B cell (primary cell): ENCODE measurements around the gene DNAJC1. TPM values are rescaled to one million over a fixed set of nuclear protein-coding genes. Genes with fewer than 3 reads are reported as not detected.

Source experiments
- ATAC-seq: fragments of 200-7000 bp; cut with Tn5 transposase; one replicate; pipeline ENCODE4 v1.10.0; 2021; ENCODE audit warnings: low read depth, mild to moderate bottlenecking, moderate number of reproducible peaks, moderate library complexity
- CTCF ChIA-PET: fragments of 350-600 bp; sonication (Branson Sonifier 250); formaldehyde crosslinking; loops from one replicate; lab custom pipeline; 2021; ENCODE audit warnings: antibody characterized with exemption, inconsistent platforms; lab: Charles Lee
- POLR2A ChIA-PET: fragments of 350-600 bp; sonication (Branson Sonifier 250); formaldehyde crosslinking; loops from one replicate; lab custom pipeline; 2021; ENCODE audit warnings: antibody characterized with exemption; lab: Charles Lee
- DNase-seq: peaks from one replicate; pipeline ENCODE4 v3.0.0; 2013
- H2AFZ ChIP-seq: 2 replicates; pipeline ENCODE4 v1.6.1; 2012; ENCODE audit warnings: mild to moderate bottlenecking, low read depth, low read length; ENCODE audit not compliant: insufficient read depth, poor library complexity, severe bottlenecking
- H3K27ac ChIP-seq, 2 donors: 1 replicate in 1 of 2; 2 replicates in 1 of 2; pipeline ENCODE4 v1.5.1; 2012 to 2013; ENCODE audit warnings: low read length in 2 of 2, mild to moderate bottlenecking in 2 of 2, moderate library complexity in 1 of 2
- H3K27me3 ChIP-seq, 4 experiments: fragments of 200-600 bp in 1 of 4; sonication (generic) in 1 of 4; replicated peaks in 1 of 4; 1 replicate in 2 of 4; 2 replicates in 2 of 4; pipeline versions ENCODE4 v1.6.1 to v1.7.0; 2013 to 2016; ENCODE audit warnings: low read length in 3 of 4, mild to moderate bottlenecking in 2 of 4, mixed read lengths in 1 of 4, moderate library complexity in 1 of 4; ENCODE audit not compliant: insufficient read depth in 4 of 4, control insufficient read depth in 3 of 4; ENCODE audit errors: control extremely low read depth in 1 of 4
- H3K36me3 ChIP-seq, 2 experiments: replicated peaks in 1 of 2; 1 replicate in 1 of 2; 2 replicates in 1 of 2; pipeline versions ENCODE4 v1.6.1 to v1.7.1; 2013; ENCODE audit warnings: low read length in 1 of 2; ENCODE audit not compliant: insufficient read depth in 2 of 2, control insufficient read depth in 1 of 2; ENCODE audit errors: control extremely low read depth in 1 of 2, extremely low read depth in 1 of 2
- H3K4me1 ChIP-seq, 2 donors: fragments of 200-600 bp in 1 of 2; sonication (generic) in 1 of 2; 1 replicate in 1 of 2; 2 replicates in 1 of 2; pipeline versions ENCODE4 v1.5.1 to v1.6.1; 2013 to 2017; ENCODE audit warnings: low read length in 2 of 2; ENCODE audit not compliant: control insufficient read depth in 2 of 2, insufficient read depth in 2 of 2
- H3K4me2 ChIP-seq: replicated peaks from 2 replicates; pipeline ENCODE3; 2012; ENCODE audit warnings: mild to moderate bottlenecking, low read depth, low read length; ENCODE audit not compliant: poor library complexity, severe bottlenecking
- H3K4me3 ChIP-seq, 5 experiments: fragments of 200-600 bp in 1 of 5; sonication (generic) in 1 of 5; 1 replicate in 3 of 5; 2 replicates in 2 of 5; pipeline versions ENCODE4 v1.5.1 to v1.7.0; 2011 to 2016; ENCODE audit warnings: low read length in 4 of 5, mild to moderate bottlenecking in 4 of 5, low read depth in 2 of 5, control low read depth in 1 of 5, moderate library complexity in 1 of 5; ENCODE audit not compliant: insufficient read depth in 1 of 5; ENCODE audit errors: control extremely low read depth in 1 of 5, extremely low read depth in 1 of 5
- H3K79me2 ChIP-seq: fragments of 200-600 bp; sonication (generic); one replicate; pipeline ENCODE4 v1.6.0; 2016; ENCODE audit warnings: low read length; ENCODE audit not compliant: control insufficient read depth, insufficient read depth
- H3K9ac ChIP-seq: fragments of 200-600 bp; sonication (generic); 2 replicates; pipeline ENCODE4 v1.6.1; 2017; ENCODE audit warnings: mild to moderate bottlenecking, low read length, moderate library complexity
- H3K9me3 ChIP-seq, 3 donors: one replicate each; pipeline versions ENCODE4 v1.6.1 to v1.7.1; 2013; ENCODE audit warnings: low read length in 2 of 3; ENCODE audit not compliant: control insufficient read depth in 2 of 3, insufficient read depth in 1 of 3; ENCODE audit errors: control extremely low read depth in 1 of 3
- H4K20me1 ChIP-seq: 2 replicates; pipeline ENCODE4 v1.6.0; 2012; ENCODE audit warnings: mild to moderate bottlenecking, low read length; ENCODE audit not compliant: insufficient read depth, control insufficient read depth, poor library complexity, severe bottlenecking
- H3K27ac Mint-ChIP-seq: one replicate; pipeline ENCODE4 v1.8.0; 2021; ENCODE audit warnings: mixed read lengths
- H3K27me3 Mint-ChIP-seq: one replicate; pipeline ENCODE4 v1.8.0; 2021; ENCODE audit warnings: mixed read lengths
- H3K4me1 Mint-ChIP-seq: one replicate; pipeline ENCODE4 v1.8.0; 2021; ENCODE audit warnings: mixed read lengths
- H3K4me3 Mint-ChIP-seq: one replicate; pipeline ENCODE4 v1.8.0; 2021; ENCODE audit warnings: mixed read lengths
- H3K9me3 Mint-ChIP-seq: one replicate; pipeline ENCODE4 v1.8.0; 2022; ENCODE audit warnings: mixed read lengths; ENCODE audit not compliant: insufficient read depth
- EZH2 ChIP-seq: IDR thresholded peaks from 2 replicates; pipeline ENCODE4 v1.6.1; 2012; ENCODE audit warnings: borderline replicate concordance, low read depth, mild to moderate bottlenecking, moderate library complexity, low read length; ENCODE audit not compliant: insufficient read depth, poor library complexity, severe bottlenecking
- WGBS: methylation state at CpG from one replicate; pipeline ENCODE4 v1.1.5; 2013; ENCODE audit warnings: missing lambda C conversion rate; ENCODE audit not compliant: insufficient coverage; 5-methylcytosine and 5-hydroxymethylcytosine counted together
- intact Hi-C: fragments of 100-400 bp; cut with micrococcal nuclease; formaldehyde crosslinking; loops from one replicate; pipeline ENCODE4 v1.10.0; 2022
- polyA plus RNA-seq: library from polyadenylated mRNA; depleted of rRNA; stranded (reverse); fragments of >200 nt; gene quantifications from 2 replicates; pipeline ENCODE4 v1.2.3, GENCODE V29; 2012
- total RNA-seq, 2 donors: library from RNA; stranded (reverse); fragments of 120-200 nt in 1 of 2; gene quantifications; 1 replicate in 1 of 2; 2 replicates in 1 of 2; pipeline versions ENCODE4 v1.2.3 to v1.2.4, GENCODE V29; 2013 to 2022
- TF ChIP-seq, protein P1 (sequence below): fragments of 200-600 bp; IDR thresholded peaks from one replicate; pipeline ENCODE4 v1.8.0; 2022; ENCODE audit warnings: antibody characterized with exemption, mild to moderate bottlenecking

The DNAJC1 gene
- total and polyA plus RNA-seq, 2 donors (not counting 1 experiment from before 2014, with no cell fraction given), result 9.4 to 15.4 TPM

DNA sequence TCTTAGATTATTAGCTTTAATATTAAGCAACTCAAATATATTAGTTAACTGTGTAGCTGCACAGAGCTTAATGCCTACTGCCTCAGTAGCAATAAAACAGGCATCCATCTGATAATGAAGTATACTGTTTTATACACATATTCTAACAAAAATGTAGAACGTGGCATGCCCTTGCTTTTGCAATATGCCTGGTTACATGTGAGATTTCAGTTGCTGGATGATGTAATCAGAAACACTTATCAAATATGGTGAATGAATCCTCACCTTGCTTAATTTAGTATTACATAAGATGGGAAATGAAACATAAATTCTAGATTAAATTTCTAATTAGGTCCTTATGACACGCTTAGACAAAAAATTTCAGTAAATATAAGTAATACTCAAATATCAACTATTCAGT lies 8.0 kb downstream of the DNAJC1 start:
- Histone ChIP-seq H3K4me3 (no peak overlapping the region), H3K4me2 (no peak overlapping the region), H3K36me3 (no peaks in the 10 kb centered on the region), H3K9ac (no peak overlapping the region), H3K79me2 (peaks cover 24% of the 10 kb centered on the region), H4K20me1 (peaks cover 2% of the 10 kb centered on the region), H3K4me1 (no peaks in the 10 kb centered on the region), H2AFZ (no peak overlapping the region), H3K27me3 (no peaks in the 10 kb centered on the region), H3K27ac (no peak overlapping the region), H3K9me3 (no peaks in the 10 kb centered on the region)
- H3K4me3 Mint-ChIP-seq, result no peak overlapping the region
- CTCF ChIA-PET, result interaction anchor here (5.7 kb wide), 1 partner anchor 994 kb away, joined by 112 read pairs; no protein-coding TSS in a partner anchor
- no peaks in the 10 kb centered on the region for H3K9me3 Mint-ChIP-seq
- no peak overlapping the region for H3K27ac Mint-ChIP-seq
- TF ChIP-seq, protein P1, sequence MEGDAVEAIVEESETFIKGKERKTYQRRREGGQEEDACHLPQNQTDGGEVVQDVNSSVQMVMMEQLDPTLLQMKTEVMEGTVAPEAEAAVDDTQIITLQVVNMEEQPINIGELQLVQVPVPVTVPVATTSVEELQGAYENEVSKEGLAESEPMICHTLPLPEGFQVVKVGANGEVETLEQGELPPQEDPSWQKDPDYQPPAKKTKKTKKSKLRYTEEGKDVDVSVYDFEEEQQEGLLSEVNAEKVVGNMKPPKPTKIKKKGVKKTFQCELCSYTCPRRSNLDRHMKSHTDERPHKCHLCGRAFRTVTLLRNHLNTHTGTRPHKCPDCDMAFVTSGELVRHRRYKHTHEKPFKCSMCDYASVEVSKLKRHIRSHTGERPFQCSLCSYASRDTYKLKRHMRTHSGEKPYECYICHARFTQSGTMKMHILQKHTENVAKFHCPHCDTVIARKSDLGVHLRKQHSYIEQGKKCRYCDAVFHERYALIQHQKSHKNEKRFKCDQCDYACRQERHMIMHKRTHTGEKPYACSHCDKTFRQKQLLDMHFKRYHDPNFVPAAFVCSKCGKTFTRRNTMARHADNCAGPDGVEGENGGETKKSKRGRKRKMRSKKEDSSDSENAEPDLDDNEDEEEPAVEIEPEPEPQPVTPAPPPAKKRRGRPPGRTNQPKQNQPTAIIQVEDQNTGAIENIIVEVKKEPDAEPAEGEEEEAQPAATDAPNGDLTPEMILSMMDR, result no peak
- no peak for TF ChIP-seq EZH2
- POLR2A ChIA-PET, result no interaction called here
- H3K4me1 Mint-ChIP-seq, result peaks cover 3% of the 10 kb centered on the region
- no peak for DNase-seq
- WGBS, result no CpG with 5 or more reads among the region's 2 CpGs
- no peak for ATAC-seq
- intact Hi-C loops, result no loop called here
- H3K27me3 Mint-ChIP-seq, result no peaks in the 10 kb centered on the region

GRCh38 chr10:21993360-21994001 lies 10.0 kb downstream of the DNAJC1 start:
- no CpG with 5 or more reads among the region's 7 CpGs for WGBS
- intact Hi-C loops, result loop anchor here (1.0 to 5.0 kb wide), 6 partner anchors 429 to 1075 kb away; no protein-coding TSS in a partner anchor
- peaks cover 15% of the 10 kb centered on the region for H3K79me2 ChIP-seq
- Mint-ChIP-seq H3K4me1 (peaks cover 4% of the 10 kb centered on the region), H3K27ac (no peak overlapping the region), H3K9me3 (no peaks in the 10 kb centered on the region), H3K4me3 (no peak overlapping the region), H3K27me3 (no peaks in the 10 kb centered on the region)
- H3K9me3 ChIP-seq, result no peaks in the 10 kb centered on the region
- CTCF ChIA-PET, result interaction anchor here (0.6 to 5.7 kb wide), 47 partner anchors 9 to 1299 kb away, joined by 3 to 112 read pairs (median 4); partner anchors contain the start of genes DNAJC1 and SPAG6
- H4K20me1 ChIP-seq, result no peaks in the 10 kb centered on the region
- H3K9ac ChIP-seq, result no peak overlapping the region
- no peak for TF ChIP-seq EZH2
- TF ChIP-seq, protein P1, result peak; percentile 91
- H3K36me3 ChIP-seq, result no peaks in the 10 kb centered on the region
- POLR2A ChIA-PET, result no interaction called here
- no peak overlapping the region for H2AFZ ChIP-seq
- no peaks in the 10 kb centered on the region for H3K27me3 ChIP-seq
- peak; percentile 69 for DNase-seq
- H3K4me2 ChIP-seq, result no peak overlapping the region
- ATAC-seq, result peak; percentile 47
- no peak overlapping the region for H3K4me3 ChIP-seq
- no peak overlapping the region for H3K27ac ChIP-seq
- H3K4me1 ChIP-seq, result no peaks in the 10 kb centered on the region
